B cell (primary cell): ENCODE measurements around the gene CDIPT.

ENCODE experiments used
- EZH2 ChIP-seq: IDR thresholded peaks from 2 replicates; pipeline ENCODE4 v1.6.1; 2012; ENCODE audit warnings: borderline replicate concordance, low read depth, mild to moderate bottlenecking, moderate library complexity, low read length; ENCODE audit not compliant: insufficient read depth, poor library complexity, severe bottlenecking
- TF ChIP-seq, protein P1 (sequence below): fragments of 200-600 bp; IDR thresholded peaks from one replicate; pipeline ENCODE4 v1.8.0; 2022; ENCODE audit warnings: antibody characterized with exemption, mild to moderate bottlenecking

DNA sequence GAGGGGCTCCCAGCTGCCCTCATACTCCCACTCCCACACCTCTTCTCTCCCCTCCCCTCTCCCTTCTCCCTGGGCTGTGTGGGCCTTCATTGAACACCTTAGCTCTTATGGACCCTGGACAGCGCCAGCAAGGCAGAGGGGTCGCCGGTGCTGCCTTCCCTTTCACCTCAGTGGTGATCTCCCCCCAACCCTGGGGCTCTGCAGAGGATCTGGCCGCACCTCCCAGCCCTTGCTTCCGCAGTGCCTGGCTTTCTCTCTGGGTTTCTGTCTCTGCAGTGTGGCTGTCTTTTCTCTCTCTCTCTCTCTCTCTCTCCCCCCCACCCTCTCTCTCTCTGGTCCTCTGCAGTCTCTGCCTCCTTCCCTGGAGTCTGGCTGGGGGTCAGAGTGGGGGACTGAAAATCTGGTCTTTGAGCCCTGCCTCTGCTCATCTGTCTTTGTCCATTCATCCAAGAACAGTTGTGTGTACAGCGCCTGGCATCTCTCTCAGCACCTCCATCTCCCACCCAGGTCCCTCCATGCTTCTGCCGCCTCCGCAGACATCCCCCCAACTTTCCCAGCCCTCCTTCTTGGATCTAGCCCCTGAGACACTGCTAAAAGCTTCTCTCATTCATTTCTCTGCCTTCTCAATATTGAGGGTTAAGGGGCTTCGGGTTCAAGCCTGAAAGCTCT, 35.2 kb upstream of the CDIPT start:
- TF ChIP-seq, protein P1, sequence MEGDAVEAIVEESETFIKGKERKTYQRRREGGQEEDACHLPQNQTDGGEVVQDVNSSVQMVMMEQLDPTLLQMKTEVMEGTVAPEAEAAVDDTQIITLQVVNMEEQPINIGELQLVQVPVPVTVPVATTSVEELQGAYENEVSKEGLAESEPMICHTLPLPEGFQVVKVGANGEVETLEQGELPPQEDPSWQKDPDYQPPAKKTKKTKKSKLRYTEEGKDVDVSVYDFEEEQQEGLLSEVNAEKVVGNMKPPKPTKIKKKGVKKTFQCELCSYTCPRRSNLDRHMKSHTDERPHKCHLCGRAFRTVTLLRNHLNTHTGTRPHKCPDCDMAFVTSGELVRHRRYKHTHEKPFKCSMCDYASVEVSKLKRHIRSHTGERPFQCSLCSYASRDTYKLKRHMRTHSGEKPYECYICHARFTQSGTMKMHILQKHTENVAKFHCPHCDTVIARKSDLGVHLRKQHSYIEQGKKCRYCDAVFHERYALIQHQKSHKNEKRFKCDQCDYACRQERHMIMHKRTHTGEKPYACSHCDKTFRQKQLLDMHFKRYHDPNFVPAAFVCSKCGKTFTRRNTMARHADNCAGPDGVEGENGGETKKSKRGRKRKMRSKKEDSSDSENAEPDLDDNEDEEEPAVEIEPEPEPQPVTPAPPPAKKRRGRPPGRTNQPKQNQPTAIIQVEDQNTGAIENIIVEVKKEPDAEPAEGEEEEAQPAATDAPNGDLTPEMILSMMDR = no peak
- TF ChIP-seq EZH2 = no peak
